ENCODE data around the gene FBXL7.

Gene FBXL7

DNA sequence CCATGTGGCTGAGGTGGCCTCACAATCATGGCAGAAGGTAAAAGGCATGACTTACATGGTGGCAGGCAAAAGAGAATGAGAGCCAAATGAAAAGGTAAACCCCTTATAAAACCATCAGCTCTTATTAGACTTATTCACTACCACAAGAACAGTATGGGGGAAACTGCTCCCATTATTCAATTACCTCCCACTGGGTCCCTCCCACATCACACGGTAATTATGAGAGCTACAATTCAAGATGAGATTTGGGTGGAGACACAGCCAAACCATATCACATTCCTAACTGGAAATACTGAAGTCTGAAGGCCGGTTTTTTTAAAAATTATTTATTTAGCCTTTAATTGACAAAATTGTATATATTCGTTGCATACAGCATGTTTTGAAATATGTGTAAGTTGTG lies 28.5 kb downstream of the FBXL7 start:
- no peak overlapping the region for H3K4me3 ChIP-seq (replicated peaks; ENCODE audit: low read depth, low read length)
- TF ChIP-seq, protein P1, sequence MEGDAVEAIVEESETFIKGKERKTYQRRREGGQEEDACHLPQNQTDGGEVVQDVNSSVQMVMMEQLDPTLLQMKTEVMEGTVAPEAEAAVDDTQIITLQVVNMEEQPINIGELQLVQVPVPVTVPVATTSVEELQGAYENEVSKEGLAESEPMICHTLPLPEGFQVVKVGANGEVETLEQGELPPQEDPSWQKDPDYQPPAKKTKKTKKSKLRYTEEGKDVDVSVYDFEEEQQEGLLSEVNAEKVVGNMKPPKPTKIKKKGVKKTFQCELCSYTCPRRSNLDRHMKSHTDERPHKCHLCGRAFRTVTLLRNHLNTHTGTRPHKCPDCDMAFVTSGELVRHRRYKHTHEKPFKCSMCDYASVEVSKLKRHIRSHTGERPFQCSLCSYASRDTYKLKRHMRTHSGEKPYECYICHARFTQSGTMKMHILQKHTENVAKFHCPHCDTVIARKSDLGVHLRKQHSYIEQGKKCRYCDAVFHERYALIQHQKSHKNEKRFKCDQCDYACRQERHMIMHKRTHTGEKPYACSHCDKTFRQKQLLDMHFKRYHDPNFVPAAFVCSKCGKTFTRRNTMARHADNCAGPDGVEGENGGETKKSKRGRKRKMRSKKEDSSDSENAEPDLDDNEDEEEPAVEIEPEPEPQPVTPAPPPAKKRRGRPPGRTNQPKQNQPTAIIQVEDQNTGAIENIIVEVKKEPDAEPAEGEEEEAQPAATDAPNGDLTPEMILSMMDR (IDR thresholded peaks at IDR 0.05; ENCODE audit: low read depth, low read length, missing control alignments): no peak
- DNase-seq (ENCODE audit: extremely low read depth, low read depth): no peak

DNA sequence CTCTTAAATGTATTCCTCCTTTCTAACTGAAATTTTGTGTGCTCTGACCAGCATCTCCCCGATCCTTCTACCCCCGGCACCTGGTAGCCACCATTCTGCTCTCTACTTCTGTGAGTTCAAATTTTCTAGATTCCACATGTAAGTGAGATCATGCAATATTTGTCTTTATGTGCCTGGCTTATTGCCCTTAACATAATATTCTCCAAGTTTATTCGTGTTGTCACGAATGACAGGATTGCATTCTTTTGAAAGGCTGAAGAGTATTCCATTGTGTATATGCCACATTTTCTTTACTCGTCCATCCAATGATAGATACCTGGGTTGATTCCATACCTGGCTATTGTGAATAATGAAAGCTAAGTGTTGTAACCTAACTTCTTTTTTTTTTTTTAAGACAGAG lies 29.0 kb downstream of the FBXL7 start:
- TF ChIP-seq, protein P1 (IDR thresholded peaks at IDR 0.05; ENCODE audit: low read depth, low read length, missing control alignments): no peak
- no peak for DNase-seq (ENCODE audit: extremely low read depth, low read depth)
- no peak overlapping the region for H3K4me3 ChIP-seq (replicated peaks; ENCODE audit: low read depth, low read length)

DNA sequence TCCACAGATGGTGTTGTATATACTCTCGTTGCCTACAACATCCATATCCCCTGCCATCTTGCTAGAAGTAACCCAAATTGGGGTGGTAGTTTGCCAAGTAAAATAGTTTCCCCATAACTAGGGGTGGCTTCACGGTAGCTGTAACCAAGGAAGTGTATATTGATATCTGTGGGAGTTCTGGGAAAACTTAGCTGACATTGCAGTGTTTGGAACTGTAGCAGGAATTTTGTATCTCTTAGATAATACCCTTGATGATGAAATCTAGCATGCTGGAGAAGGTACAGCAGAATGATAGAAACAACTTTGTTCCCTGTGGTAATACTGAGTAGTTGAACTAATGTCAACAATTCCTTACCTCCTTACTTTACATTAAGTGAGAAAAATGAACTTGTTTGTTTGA lies 29.8 kb downstream of the FBXL7 start:
- no peak for DNase-seq (ENCODE audit: extremely low read depth, low read depth)
- TF ChIP-seq, protein P1 (IDR thresholded peaks at IDR 0.05; ENCODE audit: low read depth, low read length, missing control alignments): no peak
- H3K4me3 ChIP-seq (replicated peaks; ENCODE audit: low read depth, low read length): no peak overlapping the region

DNA sequence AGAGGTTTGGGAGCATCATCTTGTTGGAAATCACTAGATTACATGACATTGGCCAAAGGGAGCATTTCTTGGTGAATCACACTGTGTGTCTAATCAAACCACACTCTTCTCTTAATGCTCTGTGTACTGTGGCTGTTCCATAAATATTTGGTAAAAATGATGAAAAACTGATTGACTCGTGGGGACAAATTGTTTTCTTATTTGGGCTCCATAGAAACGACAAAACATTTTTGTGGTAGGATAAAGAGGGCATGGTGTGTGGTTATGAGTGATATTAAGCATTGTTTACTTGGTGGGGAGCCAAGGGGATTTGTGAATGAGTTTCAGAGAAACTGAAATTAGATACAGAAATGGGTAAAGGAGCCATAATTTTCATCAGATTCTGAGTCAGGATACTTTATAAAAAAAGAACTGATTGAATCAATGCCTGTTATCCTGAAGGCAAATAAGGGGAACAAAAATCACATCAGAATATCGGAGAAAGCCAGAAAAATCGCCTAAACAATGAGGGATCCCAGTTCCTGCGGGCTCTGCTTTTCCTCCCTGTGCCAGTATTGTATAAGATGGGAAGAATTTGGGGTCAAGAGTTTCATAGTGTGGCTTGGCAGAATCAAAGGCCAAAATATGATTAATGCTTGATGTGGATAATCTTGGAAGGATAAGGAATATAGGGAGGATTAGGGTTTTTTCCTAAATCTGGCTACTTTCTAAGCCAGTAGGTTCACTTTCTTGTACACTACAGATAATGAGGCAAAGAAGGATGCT lies 33.3 kb downstream of the FBXL7 start:
- TF ChIP-seq, protein P1 (IDR thresholded peaks at IDR 0.05; ENCODE audit: low read depth, low read length, missing control alignments): no peak
- DNase-seq (ENCODE audit: extremely low read depth, low read depth): no peak
- H3K4me3 ChIP-seq (replicated peaks; ENCODE audit: low read depth, low read length): no peak overlapping the region

DNA sequence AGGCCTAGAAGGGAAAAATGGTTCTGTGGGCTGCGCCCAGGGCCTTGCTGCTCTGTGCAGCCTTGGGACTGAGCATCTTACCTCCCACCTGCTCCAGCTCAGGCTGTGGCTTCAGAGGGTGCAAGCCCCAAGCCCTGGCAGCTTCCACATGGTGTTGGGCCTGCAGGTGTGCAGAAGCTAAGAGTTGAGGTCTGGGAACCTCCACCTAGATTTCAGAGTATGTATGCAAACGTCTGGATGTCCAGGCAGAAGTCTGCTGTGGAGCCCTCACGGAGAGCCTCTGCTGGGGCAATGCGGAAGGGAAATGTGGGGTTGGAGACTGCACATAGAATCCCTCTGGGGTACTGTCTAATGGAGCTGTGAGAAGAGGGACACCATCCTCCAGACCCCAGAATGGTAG lies 36.0 kb downstream of the FBXL7 start:
- TF ChIP-seq, protein P1 (IDR thresholded peaks at IDR 0.05; ENCODE audit: low read depth, low read length, missing control alignments): no peak
- no peak for DNase-seq (ENCODE audit: extremely low read depth, low read depth)
- H3K4me3 ChIP-seq (replicated peaks; ENCODE audit: low read depth, low read length): no peak overlapping the region

DNA sequence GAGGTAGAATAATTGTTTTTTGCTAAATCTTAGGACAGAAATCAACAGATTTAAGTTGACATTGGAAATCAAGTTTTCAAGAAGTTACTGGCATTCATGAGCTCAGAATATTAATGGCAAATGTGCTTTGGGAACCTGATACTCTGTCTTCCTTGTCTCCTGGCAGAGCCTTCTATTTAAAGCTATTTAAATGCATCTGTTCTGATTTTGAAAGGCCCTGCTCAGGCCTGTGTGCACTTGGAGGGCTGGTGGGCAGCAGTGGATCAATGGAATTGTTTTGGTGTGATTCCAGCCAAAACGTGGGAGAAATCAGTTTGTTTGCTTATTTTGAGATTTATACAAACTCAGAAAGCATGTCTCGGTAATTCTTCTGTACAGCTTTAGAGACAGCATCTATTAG lies 38.5 kb downstream of the FBXL7 start:
- TF ChIP-seq, protein P1 (IDR thresholded peaks at IDR 0.05; ENCODE audit: low read depth, low read length, missing control alignments): no peak
- DNase-seq (ENCODE audit: extremely low read depth, low read depth): no peak
- no peak overlapping the region for H3K4me3 ChIP-seq (replicated peaks; ENCODE audit: low read depth, low read length)

DNA sequence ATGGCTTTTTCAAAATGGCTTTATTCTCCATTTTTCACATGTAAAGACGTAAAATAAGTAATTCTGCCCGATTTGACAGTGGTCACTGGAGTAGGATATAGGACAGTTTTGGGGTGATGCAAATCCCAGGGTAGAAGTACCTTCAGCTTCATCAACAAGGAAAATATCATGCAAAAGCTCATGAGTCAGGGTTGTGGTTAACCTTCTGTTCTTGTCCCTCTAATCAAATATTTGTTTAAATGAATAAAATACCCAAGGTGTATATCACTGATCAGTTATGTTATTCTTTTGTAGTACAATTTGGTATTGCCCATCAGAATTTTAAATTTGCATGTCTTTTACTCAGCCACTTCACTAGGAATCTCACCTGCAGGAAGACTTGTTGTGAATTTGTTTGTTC lies 40.0 kb downstream of the FBXL7 start:
- no peak for DNase-seq (ENCODE audit: extremely low read depth, low read depth)
- no peak overlapping the region for H3K4me3 ChIP-seq (replicated peaks; ENCODE audit: low read depth, low read length)
- TF ChIP-seq, protein P1 (IDR thresholded peaks at IDR 0.05; ENCODE audit: low read depth, low read length, missing control alignments): no peak
